ENCODE data around the gene LRRC8B. TPM values are rescaled to one million over a fixed set of nuclear protein-coding genes. Genes with fewer than 3 reads are reported as not detected.

LRRC8B gene
- total and polyA plus RNA-seq, 2 donors from 2014 or later, result 2.4 to 15.1 TPM

DNA sequence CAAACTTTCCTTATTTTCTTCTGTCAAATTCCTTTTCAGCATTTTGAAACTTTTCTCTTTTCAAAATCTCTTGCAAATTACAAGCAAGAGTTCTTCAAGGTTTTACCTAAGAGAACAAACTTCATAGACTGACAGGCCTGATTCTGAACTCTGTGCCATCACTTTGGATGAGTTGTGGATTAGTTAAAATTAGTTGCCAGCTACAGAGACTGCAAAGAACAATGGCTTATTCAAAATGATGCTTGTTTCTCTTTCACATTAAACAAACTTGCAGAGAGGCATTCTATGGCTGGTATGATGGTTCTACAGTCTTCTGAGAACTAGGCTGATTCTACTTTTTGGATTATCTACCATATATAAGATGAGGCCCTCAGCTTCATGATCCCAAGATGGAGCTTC lies 3.8 kb downstream of the LRRC8B start:
- no peak overlapping the region for H3K27ac ChIP-seq (ENCODE audit: low read depth in 2 of 2, low read length in 2 of 2)
- H3K4me3 ChIP-seq (ENCODE audit: low read length in 3 of 3), result no peak overlapping the region
- intact Hi-C loops (cut with DNase I), result no loop called here
- TF ChIP-seq, protein P1, sequence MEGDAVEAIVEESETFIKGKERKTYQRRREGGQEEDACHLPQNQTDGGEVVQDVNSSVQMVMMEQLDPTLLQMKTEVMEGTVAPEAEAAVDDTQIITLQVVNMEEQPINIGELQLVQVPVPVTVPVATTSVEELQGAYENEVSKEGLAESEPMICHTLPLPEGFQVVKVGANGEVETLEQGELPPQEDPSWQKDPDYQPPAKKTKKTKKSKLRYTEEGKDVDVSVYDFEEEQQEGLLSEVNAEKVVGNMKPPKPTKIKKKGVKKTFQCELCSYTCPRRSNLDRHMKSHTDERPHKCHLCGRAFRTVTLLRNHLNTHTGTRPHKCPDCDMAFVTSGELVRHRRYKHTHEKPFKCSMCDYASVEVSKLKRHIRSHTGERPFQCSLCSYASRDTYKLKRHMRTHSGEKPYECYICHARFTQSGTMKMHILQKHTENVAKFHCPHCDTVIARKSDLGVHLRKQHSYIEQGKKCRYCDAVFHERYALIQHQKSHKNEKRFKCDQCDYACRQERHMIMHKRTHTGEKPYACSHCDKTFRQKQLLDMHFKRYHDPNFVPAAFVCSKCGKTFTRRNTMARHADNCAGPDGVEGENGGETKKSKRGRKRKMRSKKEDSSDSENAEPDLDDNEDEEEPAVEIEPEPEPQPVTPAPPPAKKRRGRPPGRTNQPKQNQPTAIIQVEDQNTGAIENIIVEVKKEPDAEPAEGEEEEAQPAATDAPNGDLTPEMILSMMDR (IDR thresholded peaks at IDR 0.05; ENCODE audit: borderline replicate concordance, extremely low read depth, insufficient read depth), result no peak
- no peaks in the 10 kb centered on the region for H3K9me3 ChIP-seq (ENCODE audit: control insufficient read depth in 2 of 3, insufficient read depth in 1 of 3, low read length in 3 of 3)
- H3K36me3 ChIP-seq (ENCODE audit: control insufficient read depth in 2 of 3, insufficient read depth in 3 of 3, low read length in 3 of 3), result peaks cover 0 to 4% (median 0%) of the 10 kb centered on the region in 3 donors
- H3K9ac ChIP-seq (ENCODE audit: low read length in 3 of 3), result no peak overlapping the region
- H3K27me3 ChIP-seq (ENCODE audit: control insufficient read depth, insufficient read depth, low read length), result no peaks in the 10 kb centered on the region
- peaks cover 0 to 7% (median 0%) of the 10 kb centered on the region in 3 donors for H3K4me1 ChIP-seq (ENCODE audit: control insufficient read depth in 2 of 3, insufficient read depth in 2 of 3, low read depth in 1 of 3, low read length in 3 of 3)
- FAIRE-seq (no peak), DNase-seq (no peak)

DNA sequence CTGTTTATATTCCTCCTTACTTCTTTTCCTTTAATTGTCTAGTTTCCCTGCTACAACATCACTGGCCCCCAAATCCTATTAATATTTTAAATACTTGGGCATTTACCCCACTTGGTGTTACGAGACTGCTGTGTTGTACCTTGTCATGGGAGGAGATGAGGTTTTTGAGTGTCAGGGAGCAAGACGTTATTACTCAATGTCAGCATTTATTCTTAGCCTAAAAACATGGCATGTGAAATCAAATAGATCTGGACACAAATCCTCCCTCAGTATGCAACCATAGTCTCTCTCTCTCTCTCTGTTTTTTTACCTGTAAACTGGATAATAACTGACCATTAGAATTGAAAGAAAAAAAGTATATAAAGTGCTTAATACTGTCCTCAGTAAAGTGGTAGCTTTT lies 4.6 kb downstream of the LRRC8B start:
- Histone ChIP-seq H3K27ac (ENCODE audit: low read depth in 2 of 2, low read length in 2 of 2) (no peak overlapping the region), H3K9ac (ENCODE audit: low read length in 3 of 3) (no peak overlapping the region), H3K4me1 (ENCODE audit: control insufficient read depth in 2 of 3, insufficient read depth in 2 of 3, low read depth in 1 of 3, low read length in 3 of 3) (peaks cover 0 to 4% (median 0%) of the 10 kb centered on the region in 3 donors), H3K4me3 (ENCODE audit: low read length in 3 of 3) (no peak overlapping the region), H3K27me3 (ENCODE audit: control insufficient read depth, insufficient read depth, low read length) (no peaks in the 10 kb centered on the region), H3K9me3 (ENCODE audit: control insufficient read depth in 2 of 3, insufficient read depth in 1 of 3, low read length in 3 of 3) (no peaks in the 10 kb centered on the region), H3K36me3 (ENCODE audit: control insufficient read depth in 2 of 3, insufficient read depth in 3 of 3, low read length in 3 of 3) (peaks cover 0 to 4% (median 0%) of the 10 kb centered on the region in 3 donors)
- DNase-seq (no peak), FAIRE-seq (no peak)
- intact Hi-C loops (cut with DNase I), result no loop called here
- TF ChIP-seq, protein P1 (IDR thresholded peaks at IDR 0.05; ENCODE audit: borderline replicate concordance, extremely low read depth, insufficient read depth), result no peak

DNA sequence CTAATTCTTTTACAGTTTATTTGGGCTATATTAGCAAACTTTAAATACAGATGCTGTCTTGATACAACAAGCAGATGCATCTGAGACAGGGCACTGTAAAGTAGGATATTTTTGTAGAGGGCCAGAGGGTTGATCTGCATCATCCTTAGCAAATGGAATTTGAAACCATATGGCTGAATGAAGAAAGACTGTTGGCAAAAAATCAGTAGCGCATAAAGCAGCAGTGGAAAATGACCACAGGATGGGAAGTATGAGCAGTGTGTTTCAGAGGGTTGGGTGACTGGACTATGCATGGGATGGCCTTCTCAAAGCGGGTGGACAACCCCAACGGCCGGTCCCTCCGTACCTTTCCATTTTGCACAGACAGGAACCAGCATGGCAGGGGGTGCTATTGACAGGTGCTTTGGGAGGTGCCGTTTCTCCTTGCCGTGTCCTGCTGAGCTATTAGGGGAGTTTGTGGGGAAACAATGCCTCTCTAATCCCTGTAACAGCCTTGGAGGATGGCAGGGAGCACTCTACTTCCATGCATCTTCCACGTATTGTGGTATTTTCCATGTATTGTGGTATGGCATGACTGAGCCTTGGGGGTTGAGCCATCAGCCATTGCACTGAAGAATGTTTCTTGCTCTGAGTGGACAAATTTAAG lies 5.9 kb downstream of the LRRC8B start:
- TF ChIP-seq, protein P1 (IDR thresholded peaks at IDR 0.05; ENCODE audit: borderline replicate concordance, extremely low read depth, insufficient read depth), result no peak
- no peak for FAIRE-seq
- H3K27ac ChIP-seq (ENCODE audit: low read depth in 2 of 2, low read length in 2 of 2), result no peak overlapping the region
- peaks cover 0 to 4% (median 0%) of the 10 kb centered on the region in 3 donors for H3K36me3 ChIP-seq (ENCODE audit: control insufficient read depth in 2 of 3, insufficient read depth in 3 of 3, low read length in 3 of 3)
- no peak overlapping the region for H3K4me3 ChIP-seq (ENCODE audit: low read length in 3 of 3)
- peaks cover 0 to 4% (median 0%) of the 10 kb centered on the region in 3 donors for H3K4me1 ChIP-seq (ENCODE audit: control insufficient read depth in 2 of 3, insufficient read depth in 2 of 3, low read depth in 1 of 3, low read length in 3 of 3)
- H3K9ac ChIP-seq (ENCODE audit: low read length in 3 of 3), result no peak overlapping the region
- no peak for DNase-seq
- intact Hi-C loops (cut with DNase I), result no loop called here
- no peaks in the 10 kb centered on the region for H3K9me3 ChIP-seq (ENCODE audit: control insufficient read depth in 2 of 3, insufficient read depth in 1 of 3, low read length in 3 of 3)
- no peaks in the 10 kb centered on the region for H3K27me3 ChIP-seq (ENCODE audit: control insufficient read depth, insufficient read depth, low read length)

All from kidney (tissue), 14 donors.